Retinal pigment epithelial cell (primary cell): ENCODE results near the gene NSMF.

Experiments
- DNase-seq: peaks from one replicate; pipeline ENCODE4 v3.0.0-alpha.2; 2010; ENCODE audit warnings: low read depth
- H3K4me3 ChIP-seq: 2 replicates; pipeline ENCODE4 v1.5.1; 2011; ENCODE audit warnings: mild to moderate bottlenecking, low read length, control low read depth, moderate library complexity
- TF ChIP-seq, protein P1 (sequence below): conservative IDR thresholded peaks from 2 replicates; pipeline ENCODE4 v1.5.1; 2011; ENCODE audit warnings: low read depth, low read length, control low read depth, inconsistent platforms

The NSMF gene

DNA sequence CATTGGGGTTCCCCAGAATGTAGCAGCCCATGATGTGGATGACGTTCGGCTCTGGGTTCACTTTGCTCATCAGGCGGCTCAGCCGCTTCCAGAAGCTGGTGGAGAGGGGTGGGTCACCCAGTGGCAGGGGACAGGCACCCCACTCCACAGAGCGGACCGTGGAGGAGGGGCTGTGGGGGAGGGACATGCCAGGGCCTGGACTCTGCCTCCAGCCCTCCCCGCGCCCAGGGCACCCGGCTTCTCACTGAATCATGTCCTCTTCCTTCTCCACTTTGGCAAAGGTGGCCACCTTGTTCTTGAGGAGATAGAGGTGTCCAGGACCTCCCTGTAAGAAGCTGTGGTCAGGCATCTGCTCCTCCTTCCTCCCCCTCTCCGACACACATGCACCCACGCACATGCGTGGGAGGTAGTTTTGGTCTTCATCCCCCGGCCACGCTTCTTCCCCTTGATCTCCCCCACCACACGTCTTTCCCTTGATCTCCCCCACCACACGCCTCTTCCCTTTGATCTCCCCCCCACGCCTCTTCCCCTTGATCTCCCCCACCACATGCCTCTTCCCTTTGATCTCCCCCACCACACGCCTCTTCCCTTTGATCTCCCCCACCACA, 9.1 kb downstream of the NSMF start:
- no peak for DNase-seq
- TF ChIP-seq, protein P1, sequence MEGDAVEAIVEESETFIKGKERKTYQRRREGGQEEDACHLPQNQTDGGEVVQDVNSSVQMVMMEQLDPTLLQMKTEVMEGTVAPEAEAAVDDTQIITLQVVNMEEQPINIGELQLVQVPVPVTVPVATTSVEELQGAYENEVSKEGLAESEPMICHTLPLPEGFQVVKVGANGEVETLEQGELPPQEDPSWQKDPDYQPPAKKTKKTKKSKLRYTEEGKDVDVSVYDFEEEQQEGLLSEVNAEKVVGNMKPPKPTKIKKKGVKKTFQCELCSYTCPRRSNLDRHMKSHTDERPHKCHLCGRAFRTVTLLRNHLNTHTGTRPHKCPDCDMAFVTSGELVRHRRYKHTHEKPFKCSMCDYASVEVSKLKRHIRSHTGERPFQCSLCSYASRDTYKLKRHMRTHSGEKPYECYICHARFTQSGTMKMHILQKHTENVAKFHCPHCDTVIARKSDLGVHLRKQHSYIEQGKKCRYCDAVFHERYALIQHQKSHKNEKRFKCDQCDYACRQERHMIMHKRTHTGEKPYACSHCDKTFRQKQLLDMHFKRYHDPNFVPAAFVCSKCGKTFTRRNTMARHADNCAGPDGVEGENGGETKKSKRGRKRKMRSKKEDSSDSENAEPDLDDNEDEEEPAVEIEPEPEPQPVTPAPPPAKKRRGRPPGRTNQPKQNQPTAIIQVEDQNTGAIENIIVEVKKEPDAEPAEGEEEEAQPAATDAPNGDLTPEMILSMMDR: no peak
- H3K4me3 ChIP-seq: no peak overlapping the region

DNA sequence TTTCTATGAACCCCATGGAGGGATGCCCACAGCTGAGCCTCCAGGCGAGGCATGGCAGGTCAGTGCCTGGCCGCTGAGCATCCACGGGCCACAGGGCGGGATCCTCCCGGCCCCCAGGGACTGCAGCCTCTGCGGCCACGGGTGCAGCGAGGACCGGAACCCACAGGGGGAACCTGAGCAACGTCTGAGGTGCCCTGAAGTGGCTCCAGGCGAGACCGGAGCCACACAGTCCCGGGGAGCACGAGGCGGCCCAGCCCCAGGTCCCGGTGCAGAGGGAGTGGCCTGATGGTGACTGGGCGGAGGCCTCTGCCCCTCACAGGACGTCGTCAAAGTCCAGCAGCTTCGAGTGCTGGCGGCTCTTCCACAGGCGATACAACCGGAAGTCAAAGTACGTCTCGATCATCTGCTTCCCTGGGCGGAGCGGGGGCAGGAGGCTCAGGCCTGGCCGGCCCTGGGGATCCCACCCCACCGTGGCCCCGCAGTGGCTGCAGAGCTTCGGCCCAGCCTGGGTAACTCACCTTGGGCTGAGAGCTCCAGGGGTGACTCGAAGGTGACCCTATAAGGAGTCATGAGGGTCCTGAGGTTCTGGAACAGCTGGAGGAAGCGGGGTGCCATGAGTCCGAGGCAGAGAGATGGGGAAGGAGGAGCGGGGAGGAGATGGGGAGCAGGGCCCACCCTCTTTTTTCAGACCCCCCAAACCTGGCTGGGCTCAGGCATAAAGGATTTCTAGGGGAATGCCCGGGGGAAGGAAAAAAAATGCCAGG, 9.9 kb downstream of the NSMF start:
- no peak overlapping the region for H3K4me3 ChIP-seq
- DNase-seq: no peak
- TF ChIP-seq, protein P1: no peak

DNA sequence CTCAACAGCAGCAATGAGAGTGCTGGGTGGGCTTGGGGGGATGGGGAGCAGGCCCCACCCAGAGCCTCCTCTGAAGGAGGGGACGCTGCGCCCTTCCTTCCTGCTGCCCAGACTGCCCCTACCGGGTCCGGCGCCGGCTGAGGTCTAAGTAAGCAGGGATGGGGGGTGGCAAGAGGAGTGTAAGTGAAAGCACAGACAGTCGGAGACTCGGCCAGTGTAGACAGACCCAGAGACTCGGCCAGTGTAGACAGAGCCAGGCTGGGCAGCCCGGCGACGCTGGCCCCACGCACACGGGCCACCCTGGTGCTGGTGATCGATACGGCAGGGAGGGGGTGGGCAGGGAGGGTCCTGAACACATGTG, 10.6 kb downstream of the NSMF start:
- TF ChIP-seq, protein P1: no peak

DNA sequence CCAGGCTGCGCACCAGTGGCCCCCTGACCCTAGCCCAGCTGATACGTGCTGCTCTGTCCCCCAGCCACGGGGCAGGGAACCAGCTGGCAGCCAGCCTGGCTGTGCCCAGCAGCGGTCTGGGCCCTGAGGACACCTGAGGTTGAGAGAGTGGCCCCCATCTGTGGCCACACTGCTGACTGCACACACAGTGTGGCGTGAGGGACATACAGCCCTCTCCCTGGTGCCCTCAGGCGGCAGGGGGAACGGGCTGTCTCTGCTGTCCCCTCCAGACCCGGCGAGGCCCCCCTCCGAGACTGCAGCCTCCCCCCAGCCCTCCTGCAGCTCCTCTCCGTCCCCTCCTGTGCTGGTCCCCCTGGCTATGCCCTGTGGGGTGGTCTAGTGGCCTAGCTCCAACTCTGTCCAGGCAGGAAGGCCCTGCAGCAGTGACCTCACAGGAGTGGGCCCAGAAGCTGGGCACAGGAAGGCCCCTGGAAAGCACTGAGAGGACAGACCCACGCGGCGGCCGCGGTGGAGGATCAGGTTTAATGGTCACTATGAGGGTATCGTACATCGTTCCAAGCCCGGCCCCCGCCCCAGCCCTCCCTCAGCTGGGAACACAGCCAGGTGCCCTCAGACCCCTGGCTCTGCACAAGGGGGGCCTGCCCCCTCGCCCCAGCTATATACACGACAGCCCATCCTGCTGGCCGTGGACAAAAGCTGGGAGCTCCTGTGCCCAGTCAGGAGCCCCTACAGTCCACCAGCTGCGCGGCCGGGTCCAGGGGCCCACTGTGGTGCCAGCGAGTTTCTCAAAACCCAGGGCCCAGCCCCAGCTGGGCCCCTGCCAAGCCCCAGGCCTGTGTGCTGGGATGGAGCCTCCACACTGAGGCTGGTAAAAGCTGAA, 11.2 kb downstream of the NSMF start:
- TF ChIP-seq, protein P1: no peak
- DNase-seq: no peak
- H3K4me3 ChIP-seq: no peak overlapping the region

More for the DNA sequence above, 10.6 kb downstream of the NSMF start:
- DNase-seq: no peak
- no peak overlapping the region for H3K4me3 ChIP-seq

DNA sequence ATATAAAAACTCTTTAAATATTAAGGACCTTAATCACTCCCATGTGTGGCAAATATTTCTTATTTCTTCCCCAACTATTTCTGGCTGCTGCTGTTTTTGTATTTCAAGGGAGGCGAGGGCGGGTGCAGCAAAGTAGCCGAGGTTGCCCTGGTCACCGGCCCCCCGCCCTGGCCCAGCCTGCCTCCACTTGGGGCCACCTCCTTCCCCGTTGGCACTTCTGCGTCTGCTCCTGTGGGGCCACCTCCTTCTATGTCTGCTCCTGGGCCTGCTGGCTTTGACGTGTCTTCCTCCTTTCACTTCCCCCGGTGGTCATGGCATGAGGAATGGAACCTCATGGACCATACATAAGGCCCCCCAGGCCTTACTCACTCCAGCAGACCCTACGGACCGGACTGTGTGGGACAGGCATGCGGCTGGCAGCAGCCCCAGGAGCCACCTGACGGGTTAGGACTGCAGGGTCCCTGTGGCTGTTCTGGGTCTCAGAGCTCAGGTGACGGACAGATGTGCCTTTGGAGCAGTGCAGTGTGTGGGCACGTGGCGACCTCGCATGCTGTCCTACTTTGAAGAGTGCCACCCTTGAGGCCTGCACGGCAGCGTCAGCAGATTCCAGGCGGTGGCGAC, 12.2 kb downstream of the NSMF start:
- TF ChIP-seq, protein P1: no peak
- DNase-seq: no peak
- no peak overlapping the region for H3K4me3 ChIP-seq

DNA sequence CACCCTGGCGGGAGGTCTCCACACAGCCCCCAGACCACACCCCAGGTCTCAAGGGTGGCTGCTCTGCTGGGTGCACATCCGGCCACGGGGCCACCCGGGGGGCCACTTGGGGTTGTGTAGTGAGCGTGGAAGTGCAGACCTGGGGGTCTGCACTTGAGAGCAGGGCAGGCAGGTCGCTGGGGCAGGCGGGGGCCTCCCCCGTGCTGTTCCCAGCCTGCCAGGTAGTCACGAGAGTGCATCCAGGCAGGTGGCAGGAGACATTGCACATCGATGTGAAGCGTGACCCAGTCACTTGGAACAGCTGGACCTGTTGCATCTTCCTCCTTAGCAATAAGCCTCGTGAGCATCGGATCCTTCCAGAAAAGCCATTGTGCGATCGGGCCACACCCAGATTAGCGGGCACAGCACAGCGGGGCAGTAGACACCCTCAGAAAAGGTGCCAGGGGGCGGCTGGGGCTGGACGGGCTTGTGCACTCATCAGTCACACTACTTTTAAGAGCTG, 13.2 kb downstream of the NSMF start:
- DNase-seq: no peak
- H3K4me3 ChIP-seq: no peak overlapping the region
- TF ChIP-seq, protein P1: no peak
